ENCODE results near the gene FRMD4A.
"Not testable (repeated sequence)": the region's sequence is repeated elsewhere in the genome, so short reads cannot be mapped to it uniquely, and the experiment has no call there.

FRMD4A gene

GRCh38 chr10:14093730-14094484 lies 236.8 kb downstream of the FRMD4A start:
- DNase-seq (ENCODE audit: low read depth) = no peak

- no peak for DNase-seq (ENCODE audit: low read depth)
Observed at GRCh38 chr10:14092799-14093198, 237.9 kb downstream of the FRMD4A start.

GRCh38 chr10:14089556-14090292 lies 241.0 kb downstream of the FRMD4A start:
- no peak for DNase-seq (ENCODE audit: low read depth)

- DNase-seq (ENCODE audit: low read depth) = no peak
Observed at GRCh38 chr10:14087566-14087965, 243.2 kb downstream of the FRMD4A start.

- no peak for DNase-seq (ENCODE audit: low read depth)
Observed at GRCh38 chr10:14086596-14086995, 244.1 kb downstream of the FRMD4A start.

GRCh38 chr10:14084875-14085274 lies 245.8 kb downstream of the FRMD4A start:
- no peak for DNase-seq (ENCODE audit: low read depth)

GRCh38 chr10:14080795-14081194 lies 249.9 kb downstream of the FRMD4A start:
- no peak for DNase-seq (ENCODE audit: low read depth)

- no peak for DNase-seq (ENCODE audit: low read depth)
Observed at GRCh38 chr10:14077430-14077829, 253.3 kb downstream of the FRMD4A start.

GRCh38 chr10:14074062-14074884 lies 256.5 kb downstream of the FRMD4A start:
- DNase-seq (ENCODE audit: low read depth) = no peak

- DNase-seq (ENCODE audit: low read depth) = no peak
Observed at GRCh38 chr10:14072541-14072940, 258.2 kb downstream of the FRMD4A start.

GRCh38 chr10:14071956-14072355 lies 258.8 kb downstream of the FRMD4A start:
- no peak for DNase-seq (ENCODE audit: low read depth)

- DNase-seq (ENCODE audit: low read depth) = no peak
Observed at GRCh38 chr10:14068601-14069250, 262.0 kb downstream of the FRMD4A start.

GRCh38 chr10:14067638-14068037 lies 263.1 kb downstream of the FRMD4A start:
- DNase-seq (ENCODE audit: low read depth) = not testable (repeated sequence)

- DNase-seq (ENCODE audit: low read depth) = no peak
Observed at GRCh38 chr10:14066106-14066505, 264.6 kb downstream of the FRMD4A start.

- DNase-seq (ENCODE audit: low read depth) = no peak
Observed at GRCh38 chr10:14063531-14064285, 267.0 kb downstream of the FRMD4A start.

GRCh38 chr10:14062528-14063260 lies 268.0 kb downstream of the FRMD4A start:
- no peak for DNase-seq (ENCODE audit: low read depth)

- no peak for DNase-seq (ENCODE audit: low read depth)
Observed at GRCh38 chr10:14060320-14061070, 270.2 kb downstream of the FRMD4A start.

- no peak for DNase-seq (ENCODE audit: low read depth)
Observed at GRCh38 chr10:14056610-14057332, 274.0 kb downstream of the FRMD4A start.

GRCh38 chr10:14052931-14053330 lies 277.8 kb downstream of the FRMD4A start:
- DNase-seq (ENCODE audit: low read depth) = no peak

Measured in stimulated activated CD8-positive, alpha-beta memory T cell treated with anti-CD3 and anti-CD28 coated beads, Interleukin-12 subunit alpha, Interleukin-12 subunit beta, amount 100 ng/mL, for 4 hours (primary cell).